SU-DHL-6 (cell line): ENCODE measurements around the gene BNC2.

ENCODE experiments used
- H2AFZ ChIP-seq: fragments of 200-600 bp; sonication (generic); 2 replicates; pipeline ENCODE4 v1.6.1; 2014; ENCODE audit warnings: low read depth, mild to moderate bottlenecking, moderate library complexity, mixed read lengths, antibody characterized with exemption, low read length; ENCODE audit not compliant: severe bottlenecking
- H3F3A ChIP-seq: fragments of 200-600 bp; shearing (Covaris generic); 2 replicates; pipeline ENCODE4 v1.6.0; 2016; ENCODE audit warnings: antibody characterized with exemption, mild to moderate bottlenecking; ENCODE audit not compliant: insufficient read depth
- H3K27ac ChIP-seq: fragments of 200-600 bp; sonication (generic); 2 replicates; pipeline ENCODE4 v1.5.1; 2016; ENCODE audit warnings: low read depth, mild to moderate bottlenecking, low read length, moderate library complexity, mixed read lengths
- H3K27me3 ChIP-seq: fragments of 200-600 bp; sonication (generic), shearing (Covaris generic); 2 replicates; pipeline ENCODE4 v1.6.0; 2014; ENCODE audit warnings: mild to moderate bottlenecking, low read length
- H3K36me3 ChIP-seq: fragments of 200-600 bp; sonication (generic); 2 replicates; pipeline ENCODE4 v1.6.1; 2014; ENCODE audit warnings: mild to moderate bottlenecking, low read length, mixed read lengths
- H3K4me2 ChIP-seq: fragments of 300-600, 200-600 bp; shearing (Covaris generic), sonication (generic); 2 replicates; pipeline ENCODE4 v1.6.0; 2014; ENCODE audit warnings: low read length, low read depth, mild to moderate bottlenecking; ENCODE audit not compliant: poor library complexity, severe bottlenecking
- H3K4me3 ChIP-seq: fragments of 200-600 bp; sonication (generic); 2 replicates; pipeline ENCODE4 v1.5.1; 2014; ENCODE audit warnings: antibody characterized with exemption, low read length, mild to moderate bottlenecking, mixed read lengths; ENCODE audit not compliant: insufficient read depth, poor library complexity, severe bottlenecking
- H3K79me2 ChIP-seq: fragments of 200-600 bp; sonication (generic); 2 replicates; pipeline ENCODE4 v1.6.1; 2014; ENCODE audit warnings: mild to moderate bottlenecking, low read length, moderate library complexity; ENCODE audit not compliant: insufficient read depth
- H3K9ac ChIP-seq: fragments of 200-600 bp; sonication (generic); 2 replicates; pipeline ENCODE4 v1.7.0; 2014; ENCODE audit warnings: mild to moderate bottlenecking, low read length
- H3K9me2 ChIP-seq: fragments of 200-600 bp; sonication (generic); replicated peaks from 2 replicates; pipeline ENCODE4 v1.6.1; 2014; ENCODE audit warnings: low read length; ENCODE audit not compliant: insufficient read depth
- H3K9me3 ChIP-seq: fragments of 200-600 bp; sonication (generic); 2 replicates; pipeline ENCODE4 v1.6.1; 2014; ENCODE audit warnings: low read length, mixed read lengths; ENCODE audit not compliant: insufficient read depth
- H4K20me1 ChIP-seq: fragments of 200-600 bp; sonication (generic); 2 replicates; pipeline ENCODE4 v1.6.1; 2014; ENCODE audit warnings: low read depth, mild to moderate bottlenecking, antibody characterized with exemption, low read length, moderate library complexity, mixed read lengths
- CTCF ChIP-seq: fragments of 200-600 bp; sonication (generic); IDR thresholded peaks from one replicate; pipeline ENCODE4 v1.5.1; 2017; ENCODE audit warnings: antibody characterized with exemption, mild to moderate bottlenecking, low read length, moderate library complexity; ENCODE audit not compliant: insufficient read depth, poor library complexity, severe bottlenecking
- EZH2phosphoT487 ChIP-seq: fragments of 200-600 bp; sonication (generic), shearing (Covaris generic); conservative IDR thresholded peaks from 2 replicates; pipeline ENCODE4 v1.6.1; 2018; ENCODE audit warnings: mild to moderate bottlenecking, antibody characterized with exemption, low read length, moderate library complexity, mixed read lengths

BNC2 gene

GRCh38 chr9:16899606-16900005 is 29.1 kb upstream of the BNC2 start:
- Histone ChIP-seq H3K4me3 (no peak overlapping the region), H3K79me2 (no peaks in the 10 kb centered on the region), H3K36me3 (no peaks in the 10 kb centered on the region), H3K4me2 (no peak overlapping the region), H2AFZ (no peak overlapping the region), H4K20me1 (no peaks in the 10 kb centered on the region), H3K9me3 (no peaks in the 10 kb centered on the region), H3K27me3 (no peaks in the 10 kb centered on the region), H3K27ac (no peak overlapping the region), H3F3A (no peaks in the 10 kb centered on the region), H3K9me2 (no peaks in the 10 kb centered on the region), H3K9ac (no peak overlapping the region)
- TF ChIP-seq CTCF = no peak
- TF ChIP-seq EZH2phosphoT487 = no peak

- Histone ChIP-seq H3K9me3 (no peaks in the 10 kb centered on the region), H3K4me3 (no peak overlapping the region), H3K79me2 (no peaks in the 10 kb centered on the region), H3F3A (no peaks in the 10 kb centered on the region), H3K4me2 (no peak overlapping the region), H3K27ac (no peak overlapping the region), H3K36me3 (no peaks in the 10 kb centered on the region), H2AFZ (no peak overlapping the region), H3K27me3 (no peaks in the 10 kb centered on the region), H3K9me2 (no peaks in the 10 kb centered on the region), H3K9ac (no peak overlapping the region), H4K20me1 (no peaks in the 10 kb centered on the region)
- TF ChIP-seq EZH2phosphoT487 (no peak), CTCF (no peak)
Observed at GRCh38 chr9:16898464-16898863, 28.0 kb upstream of the BNC2 start.

GRCh38 chr9:16888594-16888993 is 18.1 kb upstream of the BNC2 start:
- Histone ChIP-seq H3K27me3 (no peaks in the 10 kb centered on the region), H3K9me2 (no peaks in the 10 kb centered on the region), H3K79me2 (no peaks in the 10 kb centered on the region), H3K27ac (no peak overlapping the region), H3K36me3 (no peaks in the 10 kb centered on the region), H4K20me1 (no peaks in the 10 kb centered on the region), H3K9me3 (no peaks in the 10 kb centered on the region), H3K4me2 (no peak overlapping the region), H3K9ac (no peak overlapping the region), H2AFZ (no peak overlapping the region), H3K4me3 (no peak overlapping the region), H3F3A (no peaks in the 10 kb centered on the region)
- TF ChIP-seq CTCF (no peak), EZH2phosphoT487 (no peak)

GRCh38 chr9:16885931-16886330 is 15.5 kb upstream of the BNC2 start:
- Histone ChIP-seq H2AFZ (no peak overlapping the region), H3K9me3 (no peaks in the 10 kb centered on the region; the same call in 1 of the 2 replicates), H3F3A (no peaks in the 10 kb centered on the region), H3K9ac (no peak overlapping the region), H3K4me3 (no peak overlapping the region), H3K4me2 (no peak overlapping the region), H3K27ac (no peak overlapping the region), H4K20me1 (no peaks in the 10 kb centered on the region), H3K9me2 (no peaks in the 10 kb centered on the region), H3K27me3 (no peaks in the 10 kb centered on the region), H3K36me3 (no peaks in the 10 kb centered on the region), H3K79me2 (no peaks in the 10 kb centered on the region)
- TF ChIP-seq CTCF (no peak), EZH2phosphoT487 (no peak)
